A673 (cell line): ENCODE measurements around the gene BSG. TPM values are rescaled to one million over a fixed set of nuclear protein-coding genes. Genes with fewer than 3 reads are reported as not detected.

Experiments
- BruUV-seq: library from RNA; stranded (reverse); fragments of 400-500 nt; replicated peaks from 2 replicates; lab custom pipeline; 2021; lab: Mats Ljungman, UMichigan
- CTCF ChIA-PET: fragments of 300-600 bp; sonication (Branson Sonifier 250); formaldehyde crosslinking; loops from one replicate; lab custom pipeline; 2022; ENCODE audit warnings: antibody characterized with exemption; lab: Charles Lee
- POLR2A ChIA-PET: fragments of 300-600 bp; sonication (Branson Sonifier 250); formaldehyde crosslinking; loops from one replicate; lab custom pipeline; 2022; ENCODE audit warnings: antibody characterized with exemption; ENCODE audit not compliant: low non-redundant PET; lab: Charles Lee
- DNase-seq: peaks from one replicate; pipeline ENCODE4 v3.0.0-alpha.2; 2015; ENCODE audit warnings: low spot score
- H3K27ac ChIP-seq: fragments of 200-600 bp; sonication (generic); 2 replicates; pipeline ENCODE4 v1.5.1; 2016; ENCODE audit warnings: mixed run types, low read depth, mild to moderate bottlenecking, mixed read lengths, antibody characterized with exemption, low read length; ENCODE audit not compliant: poor library complexity, severe bottlenecking
- H3K27me3 ChIP-seq: fragments of 200-600 bp; sonication (generic); replicated peaks from 2 replicates; pipeline ENCODE4 v1.6.1; 2017; ENCODE audit warnings: mixed run types, low read depth, mild to moderate bottlenecking, mixed read lengths, antibody characterized with exemption, low read length; ENCODE audit not compliant: insufficient read depth, poor library complexity
- H3K36me3 ChIP-seq: fragments of 200-600 bp; sonication (generic); 2 replicates; pipeline ENCODE4 v1.6.1; 2016; ENCODE audit warnings: mixed run types, mild to moderate bottlenecking, mixed read lengths, antibody characterized with exemption, low read length; ENCODE audit not compliant: insufficient read depth, poor library complexity, severe bottlenecking
- H3K4me1 ChIP-seq: fragments of 200-600 bp; sonication (generic); 2 replicates; pipeline ENCODE4 v1.6.1; 2017; ENCODE audit warnings: mixed run types, mild to moderate bottlenecking, mixed read lengths, antibody characterized with exemption, low read length; ENCODE audit not compliant: insufficient read depth, poor library complexity, severe bottlenecking
- H3K4me3 ChIP-seq: fragments of 200-600 bp; sonication (generic); 2 replicates; pipeline ENCODE4 v1.5.1; 2016; ENCODE audit warnings: low read depth, mixed run types, mild to moderate bottlenecking, mixed read lengths, low read length; ENCODE audit not compliant: poor library complexity, severe bottlenecking
- H3K9me3 ChIP-seq: fragments of 200-600 bp; sonication (generic); 2 replicates; pipeline ENCODE4 v1.6.1; 2016; ENCODE audit warnings: mixed run types, low read depth, mild to moderate bottlenecking, mixed read lengths, antibody characterized with exemption, low read length; ENCODE audit not compliant: poor library complexity, severe bottlenecking
- CTCF ChIP-seq: fragments of 300-800, 200-600 bp; sonication (generic); conservative IDR thresholded peaks from 2 replicates; pipeline ENCODE4 v1.5.1; 2017; ENCODE audit warnings: low read depth, mild to moderate bottlenecking, antibody characterized with exemption, low read length, moderate library complexity, mixed read lengths
- EZH2 ChIP-seq: fragments of 200-600 bp; sonication (generic); IDR thresholded peaks from 2 replicates; pipeline ENCODE4 v1.6.1; 2017; ENCODE audit warnings: borderline replicate concordance, low read depth, mild to moderate bottlenecking, mixed read lengths, antibody characterized with exemption, low read length; ENCODE audit not compliant: poor library complexity, severe bottlenecking
- intact Hi-C: fragments of 100-400 bp; cut with micrococcal nuclease; formaldehyde crosslinking; loops from one replicate; pipeline ENCODE4 v1.10.0; 2022; ENCODE audit not compliant: unreplicated experiment
- total RNA-seq: library from RNA; stranded (reverse); gene quantifications from 2 replicates; pipeline ENCODE4 v1.2.3, GENCODE V29; 2021

Gene BSG
- total RNA-seq, 1 experiment from 2014 or later = 865 TPM

GRCh38 chr19:593505-593904 is 21.1 kb downstream of the BSG start:
- no TSS peak for BruUV-seq
- DNase-seq = no peak
- POLR2A ChIA-PET = no interaction called here
- no peak overlapping the region for H3K4me3 ChIP-seq
- H3K36me3 ChIP-seq = no peaks in the 10 kb centered on the region
- H3K27ac ChIP-seq = no peak overlapping the region
- intact Hi-C loops = no loop called here
- TF ChIP-seq EZH2 (no peak), CTCF (no peak)
- H3K9me3 ChIP-seq = no peaks in the 10 kb centered on the region
- CTCF ChIA-PET = no interaction called here
- no peaks in the 10 kb centered on the region for H3K27me3 ChIP-seq
- H3K4me1 ChIP-seq = peaks cover 19% of the 10 kb centered on the region

- intact Hi-C loops = no loop called here
- POLR2A ChIA-PET = no interaction called here
Measured at GRCh38 chr19:594265-594870, 22.0 kb downstream of the BSG start.

GRCh38 chr19:595326-596262 is 23.2 kb downstream of the BSG start:
- no peaks in the 10 kb centered on the region for H3K36me3 ChIP-seq
- no peak overlapping the region for H3K27ac ChIP-seq
- TF ChIP-seq CTCF (no peak), EZH2 (no peak)
- CTCF ChIA-PET = no interaction called here
- POLR2A ChIA-PET = no interaction called here
- H3K4me3 ChIP-seq = no peak overlapping the region
- BruUV-seq = no TSS peak
- no peak for DNase-seq
- intact Hi-C loops = no loop called here
- peaks cover 8% of the 10 kb centered on the region for H3K4me1 ChIP-seq
- H3K9me3 ChIP-seq = no peaks in the 10 kb centered on the region
- no peaks in the 10 kb centered on the region for H3K27me3 ChIP-seq

More at GRCh38 chr19:594265-594870, 22.0 kb downstream of the BSG start:
- DNase-seq = no peak
- H3K4me3 ChIP-seq = no peak overlapping the region
- H3K9me3 ChIP-seq = no peaks in the 10 kb centered on the region
- no peak overlapping the region for H3K27ac ChIP-seq
- peaks cover 10% of the 10 kb centered on the region for H3K4me1 ChIP-seq
- no peaks in the 10 kb centered on the region for H3K27me3 ChIP-seq
- no TSS peak for BruUV-seq
- H3K36me3 ChIP-seq = no peaks in the 10 kb centered on the region
- CTCF ChIA-PET = no interaction called here
- TF ChIP-seq EZH2 (no peak), CTCF (no peak)
